Heart left ventricle (tissue), 13 donors: Measurements from ENCODE around the gene EMP2.

Source experiments
- POLR2A ChIP-seq, 2 donors: fragments of 450-650 bp; IDR thresholded peaks; one replicate each; pipeline ENCODE4 v1.6.1; 2017; ENCODE audit warnings: antibody characterized with exemption in 2 of 2, mild to moderate bottlenecking in 2 of 2, moderate library complexity in 2 of 2
- TF ChIP-seq, protein P1 (sequence below), 12 donors: fragments of 200-600 bp; sonication (generic) in 4 of 12; IDR thresholded peaks; one replicate each; pipeline versions ENCODE4 v1.5.0 to v1.8.0; 2018 to 2022; ENCODE audit warnings: antibody characterized with exemption in 12 of 12, mild to moderate bottlenecking in 5 of 12
- donor health status: ischemic (EF 13 %, LVEDD 7.1; RV severe dilation, severe dysfunction).
- donor health status: DM: no; HTN: yes; CAD: no.
- donor health status: DM: no; HTN: no; CAD: no.
- donor health status: ischemic (EF 25% LVEDD 6.9; RV normal size, moderate dysfunction).
- donor health status: ischemic (EF 25% LVEDD 5.7; RV mildly dilated, moderate dysfunction).
- donor health status: ischemic (EF 35%, LVEDD 5.7; RV mildly dilated, moderate dysfunction).
- donor health status: nonischemic (EF 11% LVEDD 7.7; RV severe dilation, severe dysfunction).
- donor health status: DM: yes; HTN: yes; CAD: no.
- donor health status: PGD.
- donor health status: ischemic (EF 29% LVEDD 5.4; RV normal size, mild dysfunction).
- donor health status: nonischemic (EF 23%, LVEDD 6.1; RV moderate dilation, normal function).

DNA sequence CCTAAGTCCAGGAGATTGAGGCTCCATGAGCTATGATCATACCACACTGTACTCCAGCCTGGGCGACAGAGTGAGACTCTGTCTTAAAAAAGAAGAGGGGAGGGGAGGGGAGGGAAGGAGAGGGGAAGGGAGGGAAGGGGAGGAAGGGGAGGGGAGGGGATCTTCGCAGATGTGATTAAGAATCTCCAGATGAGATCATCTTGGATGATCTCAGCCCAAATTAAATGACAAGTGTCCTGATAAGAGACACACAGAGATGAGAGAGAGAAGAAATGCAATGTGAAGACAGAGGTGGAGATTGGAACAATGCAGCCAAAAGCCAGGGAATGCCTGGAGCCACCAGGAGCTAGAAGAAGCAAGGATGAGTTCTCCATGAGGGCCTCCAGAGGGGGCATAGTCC lies 70.1 kb downstream of the EMP2 start:
- no peak for TF ChIP-seq POLR2A (IDR thresholded peaks at IDR 0.05)
- TF ChIP-seq, protein P1, sequence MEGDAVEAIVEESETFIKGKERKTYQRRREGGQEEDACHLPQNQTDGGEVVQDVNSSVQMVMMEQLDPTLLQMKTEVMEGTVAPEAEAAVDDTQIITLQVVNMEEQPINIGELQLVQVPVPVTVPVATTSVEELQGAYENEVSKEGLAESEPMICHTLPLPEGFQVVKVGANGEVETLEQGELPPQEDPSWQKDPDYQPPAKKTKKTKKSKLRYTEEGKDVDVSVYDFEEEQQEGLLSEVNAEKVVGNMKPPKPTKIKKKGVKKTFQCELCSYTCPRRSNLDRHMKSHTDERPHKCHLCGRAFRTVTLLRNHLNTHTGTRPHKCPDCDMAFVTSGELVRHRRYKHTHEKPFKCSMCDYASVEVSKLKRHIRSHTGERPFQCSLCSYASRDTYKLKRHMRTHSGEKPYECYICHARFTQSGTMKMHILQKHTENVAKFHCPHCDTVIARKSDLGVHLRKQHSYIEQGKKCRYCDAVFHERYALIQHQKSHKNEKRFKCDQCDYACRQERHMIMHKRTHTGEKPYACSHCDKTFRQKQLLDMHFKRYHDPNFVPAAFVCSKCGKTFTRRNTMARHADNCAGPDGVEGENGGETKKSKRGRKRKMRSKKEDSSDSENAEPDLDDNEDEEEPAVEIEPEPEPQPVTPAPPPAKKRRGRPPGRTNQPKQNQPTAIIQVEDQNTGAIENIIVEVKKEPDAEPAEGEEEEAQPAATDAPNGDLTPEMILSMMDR (IDR thresholded peaks at IDR 0.05) = no peak
